GM12878 (cell line): ENCODE data around the gene PEX5. TPM values are rescaled to one million over a fixed set of nuclear protein-coding genes. Genes with fewer than 3 reads are reported as not detected.

ENCODE experiments used
- ATAC-seq: fragments of 200-7000 bp; cut with Tn5 transposase; 3 replicates; pipeline ENCODE4 v1.9.1; 2020; ENCODE audit warnings: mild to moderate bottlenecking, moderate library complexity
- BruUV-seq: library from RNA; stranded (reverse); fragments of 400-500 nt; replicated peaks from 2 replicates; lab custom pipeline; 2021; lab: Mats Ljungman, UMichigan
- CTCF ChIA-PET: fragments of 300-600 bp; sonication (Branson Sonifier 250); formaldehyde crosslinking; extraction: SDS; loops from one replicate; lab custom pipeline; 2021; ENCODE audit warnings: inconsistent platforms; lab: Yijun Ruan, JAX
- POLR2A ChIA-PET: fragments of 350-600 bp; formaldehyde crosslinking; extraction: SDS; loops from one replicate; lab custom pipeline; 2021; ENCODE audit warnings: inconsistent platforms; lab: Charles Lee
- RAD21 ChIA-PET: fragments of 300-600 bp; sonication (Branson Sonifier 250); formaldehyde crosslinking; loops from one replicate; lab custom pipeline; 2023; ENCODE audit warnings: antibody characterized with exemption; ENCODE audit not compliant: unreplicated experiment; lab: Charles Lee
- SMC1A ChIA-PET: fragments of 300-600 bp; sonication (Branson Sonifier 250); formaldehyde crosslinking; loops from one replicate; lab custom pipeline; 2023; ENCODE audit not compliant: unreplicated experiment, uncharacterized antibody; lab: Charles Lee
- DNase-seq: peaks from one replicate; pipeline ENCODE4 v3.0.0-alpha.2; 2011; ENCODE audit warnings: low read depth, low spot score
- FAIRE-seq: peaks from 3 replicates; lab custom pipeline; 2011; peaks lifted over from hg19 to GRCh38; lab: Jason Lieb, UNC
- H2AFZ ChIP-seq: 2 replicates; pipeline ENCODE4 v1.6.0; 2011; ENCODE audit warnings: low read depth, low read length, control low read depth; ENCODE audit not compliant: control insufficient read depth
- H3K27ac ChIP-seq: 2 replicates; pipeline ENCODE4 v1.5.1; 2011; ENCODE audit warnings: control low read depth; ENCODE audit not compliant: control insufficient read depth, insufficient read depth
- H3K27me3 ChIP-seq, 2 experiments: replicated peaks in 1 of 2; 2 replicates each; pipeline versions ENCODE4 v1.6.0 to v1.6.1; 2011; ENCODE audit warnings: low read length in 1 of 2; ENCODE audit not compliant: control insufficient read depth in 2 of 2, insufficient read depth in 2 of 2
- H3K36me3 ChIP-seq, 2 experiments: 2 replicates each; pipeline ENCODE4 v1.5.1; 2011; ENCODE audit warnings: low read length in 1 of 2; ENCODE audit not compliant: control insufficient read depth in 2 of 2, insufficient read depth in 2 of 2
- H3K4me1 ChIP-seq: 2 replicates; pipeline ENCODE4 v1.6.1; 2011; ENCODE audit warnings: mild to moderate bottlenecking, low read length, moderate library complexity, mixed read lengths; ENCODE audit not compliant: control insufficient read depth, insufficient read depth
- H3K4me2 ChIP-seq: 2 replicates; pipeline ENCODE4 v1.6.0; 2011; ENCODE audit warnings: control low read depth; ENCODE audit not compliant: control insufficient read depth, insufficient read depth
- H3K4me3 ChIP-seq: fragments of 200-600 bp; sonication (generic); 2 replicates; pipeline ENCODE4 v1.5.1; 2016
- H3K79me2 ChIP-seq: 2 replicates; pipeline ENCODE4 v1.6.0; 2011; ENCODE audit warnings: low read length; ENCODE audit not compliant: control insufficient read depth, insufficient read depth
- H3K9ac ChIP-seq: 2 replicates; pipeline ENCODE4 v1.8.0; 2011; ENCODE audit warnings: low read length, control low read depth, mixed read lengths; ENCODE audit not compliant: control insufficient read depth, insufficient read depth
- H3K9me3 ChIP-seq: replicated peaks from 3 replicates; pipeline ENCODE4 v1.5.1; 2011; ENCODE audit warnings: mild to moderate bottlenecking, low read length; ENCODE audit not compliant: control insufficient read depth, insufficient read depth
- H4K20me1 ChIP-seq: 2 replicates; pipeline ENCODE4 v1.6.0; 2011; ENCODE audit not compliant: control insufficient read depth, insufficient read depth
- CTCF ChIP-seq, 3 experiments: IDR thresholded peaks in 2 of 3; conservative IDR thresholded peaks in 1 of 3; 2 replicates each; pipeline ENCODE4 v1.5.1; 2011; ENCODE audit warnings: low read depth in 3 of 3, low read length in 3 of 3, mild to moderate bottlenecking in 3 of 3, control low read depth in 2 of 3, moderate library complexity in 2 of 3, inconsistent platforms in 1 of 3, mixed read lengths in 1 of 3; ENCODE audit not compliant: control insufficient read depth in 2 of 3, insufficient read depth in 1 of 3; ENCODE audit errors: extremely low read depth in 1 of 3
- FOXK2 ChIP-seq: fragments of 450-650 bp; IDR thresholded peaks from 2 replicates; pipeline ENCODE4 v1.6.1; 2017; ENCODE audit warnings: mild to moderate bottlenecking, moderate library complexity
- HCFC1 ChIP-seq: fragments of 150-350 bp; IDR thresholded peaks from 2 replicates; pipeline ENCODE4 v1.6.1; 2014; ENCODE audit warnings: low read length
- HDGF ChIP-seq: fragments of 450-650 bp; IDR thresholded peaks from 2 replicates; pipeline ENCODE4 v1.6.1; 2016; ENCODE audit warnings: antibody characterized with exemption
- IKZF1 ChIP-seq: fragments of 450-650 bp; conservative IDR thresholded peaks from 2 replicates; pipeline ENCODE4 v1.6.1; 2017; ENCODE audit warnings: antibody characterized with exemption, mild to moderate bottlenecking
- MEF2B ChIP-seq: fragments of 450-650 bp; IDR thresholded peaks from 2 replicates; pipeline ENCODE4 v1.6.1; 2018; ENCODE audit warnings: mild to moderate bottlenecking, moderate library complexity; ENCODE audit not compliant: partially characterized antibody, poor library complexity, severe bottlenecking
- MXI1 ChIP-seq: fragments of 150-350 bp; IDR thresholded peaks from 2 replicates; pipeline ENCODE4 v1.6.1; 2011; ENCODE audit warnings: low read depth, mild to moderate bottlenecking, inconsistent platforms, low read length, improper control_type of control experiment
- NRF1 ChIP-seq: conservative IDR thresholded peaks from 2 replicates; pipeline ENCODE4 v1.6.1; 2011; ENCODE audit warnings: mild to moderate bottlenecking, low read depth, low read length, improper control_type of control experiment
- POLR2AphosphoS2 ChIP-seq: IDR thresholded peaks from 2 replicates; pipeline ENCODE4 v1.6.1; 2011; ENCODE audit warnings: low read depth, mild to moderate bottlenecking, low read length, improper control_type of control experiment, moderate library complexity
- POU2F2 ChIP-seq: IDR thresholded peaks from 3 replicates; pipeline ENCODE4 v1.6.1; 2011; ENCODE audit warnings: low read depth, mild to moderate bottlenecking, low read length, borderline replicate concordance
- RBBP5 ChIP-seq: fragments of 200-600 bp; sonication (generic); conservative IDR thresholded peaks from 2 replicates; pipeline ENCODE4 v1.6.1; 2016
- RCOR1 ChIP-seq: conservative IDR thresholded peaks from 2 replicates; pipeline ENCODE4 v1.6.1; 2012; ENCODE audit warnings: low read depth, low read length, improper control_type of control experiment
- RFX5 ChIP-seq: IDR thresholded peaks from 2 replicates; pipeline ENCODE4 v1.6.1; 2011; ENCODE audit warnings: low read depth, low read length, improper control_type of control experiment
- STAT3 ChIP-seq: IDR thresholded peaks from 2 replicates; pipeline ENCODE4 v1.6.1; 2011; ENCODE audit warnings: low read depth, low read length, improper control_type of control experiment
- TARDBP ChIP-seq: IDR thresholded peaks from 2 replicates; pipeline ENCODE4 v1.6.1; 2016; ENCODE audit warnings: borderline replicate concordance
- ZNF622 ChIP-seq: fragments of 450-650 bp; IDR thresholded peaks from 2 replicates; pipeline ENCODE4 v1.6.1; 2017; ENCODE audit warnings: mild to moderate bottlenecking, inconsistent platforms
- ZSCAN29 ChIP-seq: fragments of 450-650 bp; IDR thresholded peaks from 2 replicates; pipeline ENCODE4 v1.6.1; 2017; ENCODE audit warnings: mild to moderate bottlenecking, moderate library complexity
- ZZZ3 ChIP-seq: IDR thresholded peaks from 2 replicates; pipeline ENCODE4 v1.6.1; 2011; ENCODE audit warnings: low read depth; ENCODE audit not compliant: control insufficient read depth, insufficient read length
- WGBS: methylation state at CpG from one replicate; pipeline ENCODE4 v1.1.6; 2016; ENCODE audit warnings: low lambda C conversion rate; ENCODE audit not compliant: insufficient replicate concordance, insufficient coverage; ENCODE audit errors: missing lambda C conversion rate; 5-methylcytosine and 5-hydroxymethylcytosine counted together
- in situ Hi-C: fragments of 300-500 bp; cut with MboI; formaldehyde crosslinking; loops from 9 replicates; pipeline ENCODE4 v1.14.3; 2018; ENCODE audit warnings: mixed read lengths
- intact Hi-C: fragments of 100-400 bp; cut with micrococcal nuclease; formaldehyde crosslinking; loops from one replicate; pipeline ENCODE4 v1.14.2; 2022; ENCODE audit not compliant: unreplicated experiment
- polyA plus RNA-seq, 11 experiments: library from polyadenylated mRNA; depleted of rRNA in 4 of 11; unstranded in 6 of 11; stranded (reverse) in 5 of 11; fragments of >200 nt; fragmentation: Nextera tagmentation in 4 of 11; fragmentation: Illumina TruSeq in 1 of 11; extraction: Ambion mirVana in 4 of 11; extraction: Trizol in 1 of 11; gene quantifications; 1 replicate in 1 of 11; 2 replicates in 10 of 11; pipeline versions ENCODE4 v1.2.1 to v1.2.3, GENCODE V29; 2011 to 2016; ENCODE audit warnings: inconsistent platforms in 2 of 11, missing spikeins in 2 of 11, low read depth in 1 of 11
- total RNA-seq, 4 experiments: library from RNA; depleted of rRNA in 3 of 4; stranded (reverse); fragments of >200 nt in 3 of 4; fragmentation: Illumina TruSeq in 1 of 4; extraction: Trizol in 1 of 4; gene quantifications; 2 replicates each; pipeline versions ENCODE4 v1.2.1 to v1.2.3, GENCODE V29; 2013 to 2021
- TF ChIP-seq, protein P1 (sequence below): fragments of 450-650 bp; conservative IDR thresholded peaks from 2 replicates; pipeline ENCODE4 v1.6.1; 2017; ENCODE audit warnings: mild to moderate bottlenecking, moderate library complexity
- TF ChIP-seq, protein P2 (sequence below): fragments of 450-650 bp; IDR thresholded peaks from 2 replicates; pipeline ENCODE4 v1.6.1; 2016; ENCODE audit warnings: mild to moderate bottlenecking

Gene PEX5
- total and polyA plus RNA-seq, 10 of the 15 experiments (the other 5 are each of a cell fraction or from before 2014, with no cell fraction given), result 1.3 to 31.9 (median 13.1) TPM

GRCh38 chr12:7150356-7150755, 39.1 kb upstream of the PEX5 start:
- no peak overlapping the region for H3K4me3 ChIP-seq
- in situ Hi-C loops, result no loop called here
- ChIA-PET RAD21 (no interaction called here), POLR2A (no interaction called here), SMC1A (no interaction called here), CTCF (no interaction called here)
- no peaks in the 10 kb centered on the region for H3K4me1 ChIP-seq
- TF ChIP-seq ZSCAN29 (no peak), TARDBP (no peak), CTCF (IDR thresholded peaks at IDR 0.05 in 2 of 3, conservative IDR thresholded peaks at IDR 0.05 in 1 of 3; ENCODE audit: control insufficient read depth in 2 of 3, extremely low read depth in 1 of 3, insufficient read depth in 1 of 3, low read depth in 3 of 3, low read length in 3 of 3) (no peak), MXI1 (no peak), RFX5 (no peak), NRF1 (no peak), HDGF (no peak), RCOR1 (no peak), HCFC1 (no peak), FOXK2 (no peak), STAT3 (no peak), ZNF622 (no peak), IKZF1 (no peak), ZZZ3 (no peak), POLR2AphosphoS2 (no peak), MEF2B (no peak), RBBP5 (no peak), POU2F2 (no peak)
- TF ChIP-seq, protein P1, sequence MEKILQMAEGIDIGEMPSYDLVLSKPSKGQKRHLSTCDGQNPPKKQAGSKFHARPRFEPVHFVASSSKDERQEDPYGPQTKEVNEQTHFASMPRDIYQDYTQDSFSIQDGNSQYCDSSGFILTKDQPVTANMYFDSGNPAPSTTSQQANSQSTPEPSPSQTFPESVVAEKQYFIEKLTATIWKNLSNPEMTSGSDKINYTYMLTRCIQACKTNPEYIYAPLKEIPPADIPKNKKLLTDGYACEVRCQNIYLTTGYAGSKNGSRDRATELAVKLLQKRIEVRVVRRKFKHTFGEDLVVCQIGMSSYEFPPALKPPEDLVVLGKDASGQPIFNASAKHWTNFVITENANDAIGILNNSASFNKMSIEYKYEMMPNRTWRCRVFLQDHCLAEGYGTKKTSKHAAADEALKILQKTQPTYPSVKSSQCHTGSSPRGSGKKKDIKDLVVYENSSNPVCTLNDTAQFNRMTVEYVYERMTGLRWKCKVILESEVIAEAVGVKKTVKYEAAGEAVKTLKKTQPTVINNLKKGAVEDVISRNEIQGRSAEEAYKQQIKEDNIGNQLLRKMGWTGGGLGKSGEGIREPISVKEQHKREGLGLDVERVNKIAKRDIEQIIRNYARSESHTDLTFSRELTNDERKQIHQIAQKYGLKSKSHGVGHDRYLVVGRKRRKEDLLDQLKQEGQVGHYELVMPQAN, result no peak
- TF ChIP-seq, protein P2, sequence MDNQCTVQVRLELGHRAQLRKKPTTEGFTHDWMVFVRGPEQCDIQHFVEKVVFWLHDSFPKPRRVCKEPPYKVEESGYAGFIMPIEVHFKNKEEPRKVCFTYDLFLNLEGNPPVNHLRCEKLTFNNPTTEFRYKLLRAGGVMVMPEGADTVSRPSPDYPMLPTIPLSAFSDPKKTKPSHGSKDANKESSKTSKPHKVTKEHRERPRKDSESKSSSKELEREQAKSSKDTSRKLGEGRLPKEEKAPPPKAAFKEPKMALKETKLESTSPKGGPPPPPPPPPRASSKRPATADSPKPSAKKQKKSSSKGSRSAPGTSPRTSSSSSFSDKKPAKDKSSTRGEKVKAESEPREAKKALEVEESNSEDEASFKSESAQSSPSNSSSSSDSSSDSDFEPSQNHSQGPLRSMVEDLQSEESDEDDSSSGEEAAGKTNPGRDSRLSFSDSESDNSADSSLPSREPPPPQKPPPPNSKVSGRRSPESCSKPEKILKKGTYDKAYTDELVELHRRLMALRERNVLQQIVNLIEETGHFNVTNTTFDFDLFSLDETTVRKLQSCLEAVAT, result no peak
- BruUV-seq, result no TSS peak
- intact Hi-C loops, result no loop called here
- H3K9ac ChIP-seq, result no peak overlapping the region
- FAIRE-seq, result no peak
- no peaks in the 10 kb centered on the region for H3K27me3 ChIP-seq
- no peak overlapping the region for H3K4me2 ChIP-seq
- no peak for DNase-seq
- H3K36me3 ChIP-seq, result peaks cover 11 to 22% of the 10 kb centered on the region in 2 experiments
- H3K79me2 ChIP-seq, result no peaks in the 10 kb centered on the region
- no peaks in the 10 kb centered on the region for H3K9me3 ChIP-seq
- 98% methylated on average over 12 of the region's 12 CpGs for WGBS
- no peak overlapping the region for H3K27ac ChIP-seq
- no peaks in the 10 kb centered on the region; the same call in 1 of the 2 replicates for H4K20me1 ChIP-seq
- no peak for ATAC-seq
- H2AFZ ChIP-seq, result no peak overlapping the region
